Pancreas (tissue), 10 donors: ENCODE measurements around the gene CLIP1. TPM values are rescaled to one million over a fixed set of nuclear protein-coding genes. Genes with fewer than 3 reads are reported as not detected.
"Not testable (repeated sequence)": the region's sequence is repeated elsewhere in the genome, so short reads cannot be mapped to it uniquely, and the experiment has no call there.

Source experiments
- ATAC-seq, 4 donors: fragments of 200-7000 bp; cut with Tn5 transposase; one replicate each; pipeline versions ENCODE4 v1.8.0 to v1.9.1; 2020; ENCODE audit warnings: mild to moderate bottlenecking in 4 of 4, moderate library complexity in 4 of 4
- DNase-seq, 6 donors: peaks; one replicate each; pipeline ENCODE4 v3.0.0-alpha.2; 2020
- FAIRE-seq: peaks from 2 replicates; lab custom pipeline; 2012; peaks lifted over from hg19 to GRCh38; lab: Jason Lieb, UNC
- H3K27ac ChIP-seq, 4 donors: fragments of 200-600 bp; sonication (generic); 1 replicate in 3 of 4; 2 replicates in 1 of 4; pipeline versions ENCODE4 v1.5.0 to v1.8.0; 2020
- H3K27me3 ChIP-seq, 4 donors: fragments of 200-600 bp; one replicate each; pipeline ENCODE4 v1.8.0; 2021
- H3K36me3 ChIP-seq, 3 donors: fragments of 200-600 bp; sonication (generic) in 1 of 3; one replicate each; pipeline versions ENCODE4 v1.5.0 to v1.8.0; 2020 to 2021
- H3K4me1 ChIP-seq, 3 donors: fragments of 200-600 bp; one replicate each; pipeline ENCODE4 v1.8.0; 2021
- H3K4me3 ChIP-seq, 4 donors: fragments of 200-600 bp; sonication (generic) in 2 of 4; one replicate each; pipeline versions ENCODE4 v1.5.0 to v1.8.0; 2020 to 2021
- H3K9me3 ChIP-seq, 4 donors: fragments of 200-600 bp; one replicate each; pipeline ENCODE4 v1.8.0; 2021
- CTCF ChIP-seq, 4 donors: fragments of 200-600 bp; sonication (generic) in 3 of 4; IDR thresholded peaks; one replicate each; pipeline versions ENCODE4 v1.5.0 to v1.8.0; 2021; ENCODE audit warnings: antibody characterized with exemption in 4 of 4
- WGBS, 2 donors: extraction: QIAGEN DNeasy Blood & Tissue Kit; methylation state at CpG; one replicate each; pipeline ENCODE4 v1.1.7; 2013; 5-methylcytosine and 5-hydroxymethylcytosine counted together
- intact Hi-C, 3 donors: fragments of 100-400 bp; cut with DNase I; formaldehyde crosslinking; loops; one replicate each; pipeline versions ENCODE4 v1.11.1 to v1.14.2; 2022
- polyA plus RNA-seq, 2 donors: library from polyadenylated mRNA; stranded (reverse); fragments of 200-250 nt; gene quantifications; one replicate each; pipeline ENCODE4 v1.2.3, GENCODE V29; 2013
- total RNA-seq, 6 donors: library from RNA; stranded (reverse); fragmentation: NEBNext Ultra II Directional in 4 of 6; extraction: Animal tissue kit (Norgen Biotek cat#: 25700) in 4 of 6; gene quantifications; one replicate each; pipeline versions ENCODE4 v1.2.1 to v1.2.4, GENCODE V29; 2021 to 2023
- donor health status: healthy with polysubstance abuse.
- donor health status: DM: no; HTN: no; CAD: no; lungs with moderate emphysema.
- donor health status: DM: no; HTN: no; CAD: no.
- donor health status: control.
- donor health status: control.
- donor health status: Bipolar disorder and iron deficiency.
- donor health status: DM: yes; HTN: yes; CAD: no.
- donor health status: DM: no; HTN: no; CAD: no.
- donor health status: DM: no; HTN: no; CAD: no.
- donor health status: DM: yes; HTN: yes; CAD: no.

The CLIP1 gene
- total and polyA plus RNA-seq, 8 donors = 17.1 to 43.9 (median 30.7) TPM

GRCh38 chr12:122382919-122383350 lies 39.5 kb downstream of the CLIP1 start:
- H3K27ac ChIP-seq = no peak overlapping the region
- H3K4me1 ChIP-seq = no peaks in the 10 kb centered on the region
- FAIRE-seq (no peak), DNase-seq (no peak), ATAC-seq (no peak)
- H3K36me3 ChIP-seq = peaks cover 0 to 13% (median 4%) of the 10 kb centered on the region in 3 donors
- intact Hi-C loops = no loop called here
- 87 to 89% methylated on average over 6 of the region's 6 CpGs for WGBS, 2 donors
- H3K4me3 ChIP-seq = no peak overlapping the region
- no peaks in the 10 kb centered on the region for H3K27me3 ChIP-seq
- H3K9me3 ChIP-seq = no peaks in the 10 kb centered on the region
- TF ChIP-seq CTCF (IDR thresholded peaks at IDR 0.05) = no peak

DNA sequence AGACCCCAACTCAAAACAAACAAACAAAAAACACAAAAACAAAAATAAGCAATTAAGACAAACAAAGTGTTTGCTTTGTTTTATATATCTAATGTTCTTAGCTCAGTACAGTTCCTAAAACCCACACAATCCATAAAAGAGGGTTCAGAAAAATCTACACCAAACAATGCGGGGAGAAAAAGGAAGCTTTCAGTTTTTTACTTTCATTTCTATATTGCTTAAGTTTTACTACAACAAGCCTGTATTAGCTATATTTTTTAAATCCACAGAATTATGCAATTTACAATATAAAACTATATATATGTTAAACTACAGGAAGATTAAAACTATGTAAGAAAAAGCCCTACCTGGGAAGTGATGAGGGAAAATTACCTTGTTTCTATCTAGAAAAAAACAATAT lies 41.4 kb downstream of the CLIP1 start:
- Histone ChIP-seq H3K36me3 (peaks cover 0 to 33% (median 4%) of the 10 kb centered on the region in 3 donors), H3K27me3 (no peaks in the 10 kb centered on the region), H3K4me1 (no peaks in the 10 kb centered on the region), H3K27ac (no peak overlapping the region), H3K9me3 (no peaks in the 10 kb centered on the region), H3K4me3 (no peak overlapping the region)
- DNase-seq = no peak
- FAIRE-seq = peak; percentile 5
- 92 to 93% methylated on average over 1 of the region's 1 CpG for WGBS, 2 donors
- no peak for TF ChIP-seq CTCF (IDR thresholded peaks at IDR 0.05)
- ATAC-seq = no peak
- intact Hi-C loops = no loop called here

DNA sequence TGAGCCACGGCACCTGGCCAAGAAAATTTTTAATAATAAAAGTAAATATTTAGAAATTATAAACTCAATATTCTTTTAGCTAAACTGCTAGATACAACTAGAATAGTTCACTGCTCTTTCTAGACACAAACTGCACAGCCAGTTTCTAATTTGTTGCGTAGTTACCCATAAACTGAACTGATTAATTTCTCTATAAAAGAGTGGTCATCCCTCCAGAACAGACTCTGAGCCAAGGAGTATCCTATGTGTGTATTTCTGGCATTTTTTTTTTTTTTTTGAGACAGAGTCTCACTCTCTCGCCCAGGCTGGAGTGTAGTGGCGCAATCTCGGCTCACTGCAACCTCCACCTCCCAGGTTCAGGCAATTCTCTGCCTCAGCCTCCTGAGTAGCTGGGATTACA lies 45.7 kb downstream of the CLIP1 start:
- FAIRE-seq, intact Hi-C loops, H3K27ac ChIP-seq, H3K9me3 ChIP-seq, ATAC-seq, DNase-seq, H3K4me1 ChIP-seq, H3K4me3 ChIP-seq, H3K27me3 ChIP-seq: not testable (repeated sequence)
- 94 to 99% methylated on average over 5 of the region's 5 CpGs for WGBS, 2 donors
- peaks cover 0 to 41% (median 4%) of the 10 kb centered on the region in 3 donors for H3K36me3 ChIP-seq

GRCh38 chr12:122374707-122375106 lies 47.8 kb downstream of the CLIP1 start:
- 72 to 74% methylated on average over 5 of the region's 5 CpGs for WGBS, 2 donors
- intact Hi-C loops = no loop called here
- H3K4me3 ChIP-seq = no peak overlapping the region
- no peaks in the 10 kb centered on the region for H3K9me3 ChIP-seq
- no peak for FAIRE-seq
- no peak for ATAC-seq
- TF ChIP-seq CTCF (IDR thresholded peaks at IDR 0.05) = no peak
- no peaks in the 10 kb centered on the region for H3K4me1 ChIP-seq
- DNase-seq = no peak
- no peaks in the 10 kb centered on the region for H3K27me3 ChIP-seq
- H3K36me3 ChIP-seq = peaks cover 0 to 42% (median 4%) of the 10 kb centered on the region in 3 donors
- no peak overlapping the region for H3K27ac ChIP-seq

- Histone ChIP-seq H3K9me3 (no peaks in the 10 kb centered on the region), H3K4me3 (no peak overlapping the region), H3K27me3 (no peaks in the 10 kb centered on the region), H3K27ac (no peak overlapping the region), H3K36me3 (peaks cover 0 to 15% (median 0%) of the 10 kb centered on the region in 3 donors), H3K4me1 (peaks cover 0 to 16% (median 0%) of the 10 kb centered on the region in 3 donors)
- no peak for TF ChIP-seq CTCF (IDR thresholded peaks at IDR 0.05)
- no peak for FAIRE-seq
- no peak for DNase-seq
- peak in 1 of 4 donors; percentile 14 for ATAC-seq
- WGBS, 2 donors = 70 to 72% methylated on average over 8 of the region's 8 CpGs
- intact Hi-C loops = no loop called here
Observed at GRCh38 chr12:122371475-122372045, 50.9 kb downstream of the CLIP1 start.
